ENCODE data around the gene FNTB.
A peak's percentile ranks its signal among the peaks of the same experiment; 100 is the strongest.

Gene FNTB

GRCh38 chr14:64983439-64984310, 3.0 kb upstream of the FNTB start:
- no peak for ATAC-seq

GRCh38 chr14:64987438-64987767, 708 bp downstream of the FNTB start:
- ATAC-seq = no peak
- no peak for DNase-seq

More at GRCh38 chr14:64983439-64984310, 3.0 kb upstream of the FNTB start:
- DNase-seq = peak; percentile 29

DNA sequence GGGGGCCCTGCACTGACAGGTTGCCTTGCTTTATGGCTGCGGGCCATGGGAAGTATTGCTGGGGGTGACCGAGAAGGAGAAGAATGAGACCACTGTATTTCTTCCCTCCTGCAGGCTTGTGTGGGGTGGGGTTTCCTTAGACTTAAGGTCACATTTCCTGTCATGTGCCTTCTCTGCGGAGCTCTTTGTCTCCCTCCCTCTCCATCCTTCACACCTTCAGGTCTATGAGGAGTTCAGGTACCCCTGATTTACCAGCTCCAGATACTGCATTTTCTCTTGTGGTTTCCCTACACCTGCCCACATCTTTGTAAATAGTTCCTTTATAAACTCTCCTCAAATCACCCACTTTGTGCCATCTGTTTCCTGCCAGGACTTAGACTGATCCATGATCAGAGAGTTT, 3.6 kb downstream of the FNTB start:
- ATAC-seq (no peak), DNase-seq (peak; percentile 10)

GRCh38 chr14:64990939-64991338, 4.2 kb downstream of the FNTB start:
- DNase-seq = no peak
- no peak for ATAC-seq

- DNase-seq (no peak), ATAC-seq (no peak)
Observed at GRCh38 chr14:64992328-64992885, 5.7 kb downstream of the FNTB start.

DNA sequence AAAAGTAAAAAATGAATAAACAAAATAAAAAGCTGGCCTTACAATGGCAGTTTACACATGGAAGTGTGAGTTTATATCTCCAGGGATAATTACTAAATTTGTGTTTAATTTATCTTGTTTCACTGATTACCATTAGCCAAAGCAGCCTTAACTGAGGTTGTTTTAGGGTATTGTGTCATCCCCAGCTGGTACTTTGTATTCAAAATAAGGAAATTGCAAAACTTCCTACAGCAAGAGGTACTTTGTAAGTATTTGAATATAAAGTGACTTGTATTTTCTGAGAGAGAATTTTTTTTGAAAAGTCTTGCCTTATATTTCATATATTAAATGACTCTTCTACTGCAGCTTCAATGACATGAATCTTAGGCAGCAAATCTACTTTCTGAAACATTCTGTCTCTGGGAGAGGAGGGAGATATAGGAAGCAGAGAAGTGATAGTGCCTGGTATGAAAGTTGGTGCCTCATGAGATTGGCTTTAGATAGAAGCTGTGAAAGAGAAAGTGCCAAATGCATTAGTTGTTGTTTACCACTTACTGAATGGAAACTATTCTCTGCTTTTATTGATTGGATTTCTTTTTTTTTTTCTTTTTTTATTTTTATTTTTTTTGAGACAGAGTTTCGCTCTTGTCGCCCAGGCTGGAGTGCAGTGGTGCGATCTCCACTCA, 6.7 kb downstream of the FNTB start:
- no peak for ATAC-seq
- DNase-seq = no peak

GRCh38 chr14:64994540-64994939, 7.8 kb downstream of the FNTB start:
- DNase-seq (no peak), ATAC-seq (no peak)

GRCh38 chr14:64995291-64995690, 8.6 kb downstream of the FNTB start:
- no peak for DNase-seq
- ATAC-seq = no peak

DNA sequence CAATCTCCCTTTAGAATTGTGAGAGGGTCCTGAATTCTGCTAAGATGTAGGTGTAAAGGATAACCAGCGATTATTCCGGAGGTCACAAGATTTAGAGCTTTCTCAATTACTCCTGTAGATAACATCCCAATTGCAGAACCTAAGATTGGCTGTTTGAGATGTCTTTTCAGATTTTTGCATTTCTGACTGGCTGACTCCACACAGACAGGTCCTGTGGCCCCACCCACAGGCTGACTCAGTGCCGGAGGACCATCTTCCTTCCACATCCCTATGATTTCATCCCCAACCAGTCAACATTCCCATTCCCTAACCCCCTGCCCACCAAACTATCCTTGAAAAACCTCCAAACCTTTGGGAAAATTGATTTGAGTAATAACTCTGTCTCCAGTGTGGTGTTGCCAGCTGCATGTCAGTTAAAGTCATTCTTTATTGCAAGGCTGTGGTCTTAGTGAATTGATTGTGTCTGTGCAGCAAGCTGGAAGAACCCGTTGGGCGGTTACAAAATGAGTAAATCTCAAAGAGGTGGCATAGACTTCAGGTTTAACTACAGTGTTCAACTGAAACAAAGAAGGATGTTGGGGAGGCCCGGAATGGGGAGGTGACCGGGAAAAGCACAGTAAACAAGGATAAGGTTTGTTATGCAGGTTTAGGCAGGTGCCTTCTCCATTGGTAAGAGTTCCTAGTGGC, 10.6 kb downstream of the FNTB start:
- ATAC-seq (no peak), DNase-seq (no peak)

DNA sequence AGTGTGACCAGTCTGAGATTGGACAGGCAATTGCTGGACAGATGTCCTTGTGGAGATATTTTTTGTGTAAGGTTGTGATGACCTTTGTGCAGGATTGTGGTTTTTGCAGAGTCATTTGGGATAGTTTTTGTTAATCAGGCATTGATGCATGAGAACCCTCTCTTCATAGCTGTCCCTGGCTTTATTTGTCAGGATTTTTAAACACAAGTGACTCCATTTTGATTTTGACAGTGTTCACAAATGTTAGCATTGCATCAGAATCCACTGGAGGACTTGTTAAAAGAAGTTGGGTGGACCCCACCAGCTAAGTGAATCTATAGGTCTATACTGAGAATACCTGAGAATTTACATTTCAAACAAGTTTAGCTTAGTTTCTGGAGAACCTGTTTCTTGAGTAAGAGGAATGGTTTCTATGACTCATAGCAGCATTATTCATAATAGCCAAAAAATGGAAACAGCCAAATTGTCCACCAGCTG, 11.8 kb downstream of the FNTB start:
- ATAC-seq = peak; percentile 73
- DNase-seq = no peak

GRCh38 chr14:65000898-65001591, 14.3 kb downstream of the FNTB start:
- no peak for ATAC-seq
- DNase-seq = no peak

DNA sequence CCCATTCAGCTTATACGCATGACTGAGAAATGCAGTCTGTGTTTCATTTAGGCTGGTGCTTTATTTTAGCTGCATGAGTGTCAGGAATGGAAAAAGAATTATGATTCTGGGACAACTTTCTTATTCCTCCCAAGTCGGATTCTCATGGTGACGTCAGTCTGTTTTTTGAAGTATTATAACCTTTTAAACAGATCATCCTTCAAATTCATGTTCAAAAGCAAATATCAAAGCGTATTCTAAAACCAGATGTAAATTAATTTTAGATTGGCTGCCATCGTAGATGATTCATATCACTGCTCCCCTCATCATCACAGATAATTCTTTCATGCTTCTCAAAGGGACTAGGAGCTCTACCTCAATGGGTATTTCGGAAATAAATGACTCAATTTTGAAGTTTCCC, 15.0 kb downstream of the FNTB start:
- ATAC-seq (no peak), DNase-seq (no peak)

DNA sequence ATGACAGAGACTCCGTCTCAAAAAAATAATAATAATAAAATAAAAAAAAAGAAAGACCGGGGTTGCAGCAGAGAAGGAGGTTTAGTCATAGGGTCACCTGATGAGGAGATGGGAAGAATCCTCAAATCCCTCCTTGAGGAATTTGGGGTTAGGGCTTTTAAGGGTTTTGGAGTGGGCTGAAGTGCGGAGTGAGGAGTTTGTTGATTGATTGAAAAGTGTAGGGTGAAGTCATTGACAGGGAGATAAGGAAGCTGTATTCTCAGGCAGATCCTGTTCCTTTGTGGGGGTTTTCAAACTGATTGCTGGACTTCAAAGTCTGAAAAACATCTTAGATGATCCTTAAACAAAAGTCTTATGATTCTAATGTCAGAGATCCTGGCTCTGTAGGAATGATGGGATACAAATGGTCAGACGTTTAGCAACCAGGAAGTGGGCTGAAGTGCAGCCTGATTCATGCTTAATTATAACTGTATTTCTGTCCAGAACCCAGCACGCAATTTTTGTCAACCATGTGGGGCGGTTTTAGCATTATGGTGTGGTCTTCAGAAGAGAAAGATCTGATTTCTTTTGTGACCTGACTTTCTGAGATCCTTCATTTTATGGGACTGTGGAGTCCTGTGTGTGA, 16.0 kb downstream of the FNTB start:
- DNase-seq = no peak
- no peak for ATAC-seq

DNA sequence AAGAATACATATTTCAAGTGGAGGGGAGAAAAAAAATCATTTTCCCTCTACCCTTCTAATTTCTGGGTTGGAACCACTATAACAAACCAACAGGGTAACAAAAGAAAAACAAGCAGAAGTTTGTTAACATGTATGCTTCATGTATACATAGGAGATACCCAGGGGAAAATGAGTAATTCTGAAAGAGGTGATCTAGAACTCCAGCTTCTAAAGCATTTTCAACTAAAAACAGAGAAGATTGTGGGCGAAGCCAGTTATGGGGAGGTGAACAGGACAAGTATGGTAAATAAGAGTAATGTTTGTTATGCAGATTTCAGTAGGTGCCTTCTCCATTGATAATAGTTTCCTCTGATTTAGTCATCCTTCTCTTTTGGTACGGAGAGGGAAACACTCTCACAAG, 16.7 kb downstream of the FNTB start:
- DNase-seq (no peak), ATAC-seq (peak; percentile 61)

GRCh38 chr14:65006261-65006721, 19.6 kb downstream of the FNTB start:
- DNase-seq (no peak), ATAC-seq (no peak)

- DNase-seq (no peak), ATAC-seq (no peak)
Observed at GRCh38 chr14:65007202-65007601, 20.5 kb downstream of the FNTB start.

DNA sequence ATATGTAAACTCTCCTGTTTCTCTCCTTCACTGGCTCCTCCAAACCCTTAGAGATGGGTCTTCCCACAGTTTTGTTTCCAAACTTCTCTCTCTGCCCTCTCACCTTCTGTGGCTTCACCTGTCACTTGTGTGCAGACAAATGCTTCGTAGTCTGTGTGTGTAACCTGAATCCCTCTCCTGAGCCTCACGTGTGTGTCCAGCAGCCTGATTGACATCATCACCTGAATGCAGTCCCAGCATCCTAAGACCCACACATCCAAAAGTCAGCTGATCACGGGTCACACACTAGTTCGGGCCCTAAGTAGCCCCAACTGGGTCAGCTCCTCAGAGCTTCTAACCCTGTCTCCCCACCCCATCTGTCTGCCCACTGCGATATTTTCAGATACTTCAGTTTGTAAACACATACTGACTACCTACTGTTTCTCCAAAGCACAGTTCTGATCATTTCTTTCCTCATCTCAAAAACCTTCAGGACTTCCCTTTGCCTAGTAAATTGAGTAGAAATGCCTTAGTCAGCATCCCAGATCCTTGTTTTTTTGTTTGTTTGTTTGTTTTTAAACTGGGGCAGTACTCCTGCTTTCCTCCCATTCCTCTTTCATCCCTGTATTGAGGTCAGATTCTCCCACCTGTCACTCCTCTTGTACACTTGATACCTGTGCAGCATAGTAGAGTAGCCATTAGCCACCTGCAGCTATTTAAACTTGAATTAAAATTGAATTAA, 23.7 kb downstream of the FNTB start:
- DNase-seq (no peak), ATAC-seq (no peak)

DNA sequence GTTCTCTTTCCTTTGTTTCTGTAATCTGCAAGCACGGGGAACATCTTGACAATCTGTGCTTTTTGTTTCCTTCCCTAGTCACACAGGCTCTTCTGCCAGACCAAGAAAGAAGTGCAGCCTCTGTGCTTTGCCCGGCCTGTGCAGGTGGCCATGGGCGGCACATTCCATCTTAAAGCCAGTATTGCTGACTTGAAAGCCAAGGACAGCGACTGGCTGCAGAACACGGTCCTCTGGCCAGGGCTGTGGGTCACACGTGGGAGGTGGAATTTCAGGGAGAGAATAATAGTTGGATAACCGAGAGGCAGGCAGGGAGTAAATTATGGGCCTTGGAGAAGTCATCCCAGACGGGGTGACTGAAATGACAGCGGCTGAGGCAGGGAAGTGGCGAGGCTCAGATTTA, 24.8 kb downstream of the FNTB start:
- DNase-seq = no peak

DNA sequence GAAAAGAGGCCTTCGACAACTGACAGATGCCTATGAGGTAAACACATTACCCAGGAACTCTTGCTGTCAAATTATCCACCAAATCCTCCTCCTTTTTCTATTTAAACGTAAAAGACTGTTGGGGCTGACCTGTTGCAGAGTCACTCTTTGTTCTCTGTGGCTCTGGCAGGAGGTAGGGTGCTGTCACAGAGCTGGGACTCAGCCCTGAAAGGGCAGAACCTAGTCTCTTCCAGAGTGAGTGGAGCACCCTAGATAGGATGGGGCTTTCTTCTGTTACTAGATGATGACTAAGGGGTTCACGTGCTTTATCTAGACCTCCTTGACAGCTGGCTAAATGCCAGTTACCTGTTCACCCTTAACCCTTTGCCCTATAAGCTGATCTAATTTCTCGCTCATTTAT, 25.7 kb downstream of the FNTB start:
- DNase-seq (no peak), ATAC-seq (no peak)

More for the DNA sequence above, 24.8 kb downstream of the FNTB start:
- ATAC-seq = no peak

GRCh38 chr14:65015391-65015790, 28.7 kb downstream of the FNTB start:
- no peak for ATAC-seq

DNA sequence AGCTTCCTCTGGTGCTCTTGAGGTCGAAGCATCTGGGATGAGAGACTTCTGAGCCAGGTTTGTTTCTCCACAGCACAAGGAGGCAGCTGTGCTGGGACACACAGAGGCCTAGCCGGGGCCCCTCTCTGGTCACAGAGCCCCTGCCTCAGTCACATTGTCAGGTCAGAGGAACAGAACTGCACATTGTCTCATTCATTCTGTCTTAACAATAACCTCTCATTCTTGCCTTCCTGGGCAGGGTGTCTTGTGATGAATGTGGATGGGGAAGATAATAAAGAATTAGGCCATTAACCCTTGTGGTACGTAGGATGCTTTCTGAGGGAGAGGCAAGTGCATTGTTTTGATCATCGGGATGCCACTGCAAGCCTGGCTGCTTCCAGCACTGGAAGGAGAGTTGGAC, 29.8 kb downstream of the FNTB start:
- DNase-seq = no peak
- no peak for ATAC-seq

More at GRCh38 chr14:65015391-65015790, 28.7 kb downstream of the FNTB start:
- DNase-seq = no peak

Measured in stimulated activated naive CD8-positive, alpha-beta T cell treated with anti-CD3 and anti-CD28 coated beads, Interleukin-15, Interleukin-2, amounts not matched to agents 100 U/mL and 50 U/mL, for 24 hours (primary cell).